ENCODE data around the gene ABHD16B. TPM values are rescaled to one million over a fixed set of nuclear protein-coding genes. Genes with fewer than 3 reads are reported as not detected.

The ABHD16B gene
- total and polyA plus RNA-seq, 2 of the 13 experiments (the other 11 are each of a cell fraction or from before 2014, with no cell fraction given), result not detected

GRCh38 chr20:63894358-63895201 is 33.3 kb downstream of the ABHD16B start, which contains the start of gene DNAJC5 (continued):
- TF ChIP-seq KAT2B (IDR thresholded peaks at IDR 0.05; ENCODE audit: borderline replicate concordance, low read depth, low read length) (no peak), MEIS2 (CRISPR knock-in tag; IDR thresholded peaks at IDR 0.05) (peak; percentile 71; the same call in 1 of the 2 replicates), ZBTB10 (CRISPR knock-in tag; IDR thresholded peaks at IDR 0.05; ENCODE audit: borderline replicate concordance) (no peak), LBX2 (CRISPR knock-in tag; IDR thresholded peaks at IDR 0.05; ENCODE audit: borderline replicate concordance) (no peak), ZNF609 (CRISPR knock-in tag; IDR thresholded peaks at IDR 0.05; ENCODE audit: borderline replicate concordance) (peak; percentile 39; the same call in 1 of the 2 replicates), SMAD9 (CRISPR knock-in tag; IDR thresholded peaks at IDR 0.05) (peak; percentile 92; the same call in 1 of the 2 replicates), TAF15 (IDR thresholded peaks at IDR 0.05; ENCODE audit: low read depth, low read length, poor library complexity, severe bottlenecking) (no peak), RFX5 (IDR thresholded peaks at IDR 0.05; ENCODE audit: low read depth, low read length) (0 out of 2 replicates have a peak, but pooled peaks have one; percentile 30), TIGD3 (CRISPR knock-in tag; IDR thresholded peaks at IDR 0.05; ENCODE audit: borderline replicate concordance) (no peak), TP53 (CRISPR knock-in tag; conservative IDR thresholded peaks at IDR 0.05) (0 out of 2 replicates have a peak, but pooled peaks have one; percentile 37), ZSCAN25 (CRISPR knock-in tag; IDR thresholded peaks at IDR 0.05) (peak; percentile 60), CERS6 (CRISPR knock-in tag; IDR thresholded peaks at IDR 0.05) (no peak), ZNF451 (CRISPR knock-in tag; IDR thresholded peaks at IDR 0.05) (no peak), CHCHD3 (CRISPR knock-in tag; IDR thresholded peaks at IDR 0.05) (no peak; the same call in 1 of the 2 replicates), PATZ1 (CRISPR knock-in tag; IDR thresholded peaks at IDR 0.05) (peak; percentile 83)

Measured in HepG2 (cell line).